ENCODE measurements around the gene ASPHD1. TPM values are rescaled to one million over a fixed set of nuclear protein-coding genes. Genes with fewer than 3 reads are reported as not detected.

The ASPHD1 gene
- polyA plus RNA-seq, 3 donors = not detected

- Mint-ChIP-seq H3K27ac (peak overlapping the region in 1 of 7 donors; percentile 18), H3K4me1 (peaks cover 17% of the 10 kb centered on the region), H3K4me3 (no peak overlapping the region), H3K36me3 (peaks cover 0 to 5% of the 10 kb centered on the region in 2 donors), H3K9me3 (peaks cover 5 to 21% (median 12%) of the 10 kb centered on the region in 7 donors), H3K27me3 (ENCODE audit: low read depth in 3 of 3) (peaks cover 32 to 48% (median 39%) of the 10 kb centered on the region in 3 donors)
- Histone ChIP-seq H3K36me3 (replicated peaks in 1 of 2; ENCODE audit: control insufficient read depth in 1 of 2, insufficient read depth in 2 of 2, low read length in 2 of 2) (no peaks in the 10 kb centered on the region), H3K4me1 (ENCODE audit: control insufficient read depth in 1 of 2, insufficient read depth in 2 of 2, low read length in 2 of 2) (peaks cover 14 to 19% of the 10 kb centered on the region in 2 donors), H3K27ac (ENCODE audit: low read depth in 1 of 2, low read length in 2 of 2) (no peak overlapping the region), H3K79me2 (ENCODE audit: insufficient read depth, low read length) (no peaks in the 10 kb centered on the region), H3K9ac (ENCODE audit: insufficient read depth, low read length, poor library complexity, severe bottlenecking) (no peak overlapping the region), H3K9me3 (replicated peaks in 1 of 2; ENCODE audit: control insufficient read depth in 1 of 2, insufficient read depth in 1 of 2, low read length in 2 of 2) (peaks cover 8% of the 10 kb centered on the region in 2 donors), H3K27me3 (ENCODE audit: control insufficient read depth in 2 of 2, insufficient read depth in 2 of 2, low read length in 2 of 2) (peaks cover 5 to 31% of the 10 kb centered on the region in 2 donors), H3K4me2 (replicated peaks; ENCODE audit: extremely low read depth, low read length, poor library complexity, severe bottlenecking) (no peak overlapping the region), H4K20me1 (ENCODE audit: insufficient read depth, low read length) (no peaks in the 10 kb centered on the region), H2AFZ (ENCODE audit: insufficient read depth, low read depth, low read length, poor library complexity, severe bottlenecking) (no peak overlapping the region), H3K4me3 (replicated peaks in 1 of 3; ENCODE audit: low read depth in 2 of 3, low read length in 3 of 3) (no peak overlapping the region)
- DNase-seq = no peak
- no peak for TF ChIP-seq CTCF (IDR thresholded peaks at IDR 0.05)
- WGBS (ENCODE audit: insufficient coverage) = 100% methylated on average over 4 of the region's 6 CpGs
- intact Hi-C loops (cut with micrococcal nuclease) = no loop called here
These were observed 25.1 kb upstream of the ASPHD1 start for GRCh38 chr16:29875206-29875605.

- H3K36me3 ChIP-seq (replicated peaks in 1 of 2; ENCODE audit: control insufficient read depth in 1 of 2, insufficient read depth in 2 of 2, low read length in 2 of 2) = no peaks in the 10 kb centered on the region
- no peak for TF ChIP-seq CTCF (IDR thresholded peaks at IDR 0.05)
- H4K20me1 ChIP-seq (ENCODE audit: insufficient read depth, low read length) = no peaks in the 10 kb centered on the region
- H3K4me1 Mint-ChIP-seq = peaks cover 17% of the 10 kb centered on the region
- no peak overlapping the region for H3K27ac Mint-ChIP-seq
- intact Hi-C loops (cut with micrococcal nuclease) = no loop called here
- peaks cover 8% of the 10 kb centered on the region in 2 donors for H3K9me3 ChIP-seq (replicated peaks in 1 of 2; ENCODE audit: control insufficient read depth in 1 of 2, insufficient read depth in 1 of 2, low read length in 2 of 2)
- H2AFZ ChIP-seq (ENCODE audit: insufficient read depth, low read depth, low read length, poor library complexity, severe bottlenecking) = peak overlapping the region; percentile 73
- peaks cover 14 to 19% of the 10 kb centered on the region in 2 donors for H3K4me1 ChIP-seq (ENCODE audit: control insufficient read depth in 1 of 2, insufficient read depth in 2 of 2, low read length in 2 of 2)
- peaks cover 0 to 5% of the 10 kb centered on the region in 2 donors for H3K36me3 Mint-ChIP-seq
- peaks cover 5 to 21% (median 12%) of the 10 kb centered on the region in 7 donors for H3K9me3 Mint-ChIP-seq
- 17% methylated on average over 17 of the region's 18 CpGs for WGBS (ENCODE audit: insufficient coverage)
- peaks cover 32 to 48% (median 39%) of the 10 kb centered on the region in 3 donors for H3K27me3 Mint-ChIP-seq (ENCODE audit: low read depth in 3 of 3)
- H3K9ac ChIP-seq (ENCODE audit: insufficient read depth, low read length, poor library complexity, severe bottlenecking) = peak overlapping the region; percentile 15
- H3K4me3 Mint-ChIP-seq = peak overlapping the region; percentile 73 to 91
- no peak overlapping the region for H3K27ac ChIP-seq (ENCODE audit: low read depth in 1 of 2, low read length in 2 of 2)
- no peaks in the 10 kb centered on the region for H3K79me2 ChIP-seq (ENCODE audit: insufficient read depth, low read length)
- peak overlapping the region in 2 of 3 experiments; percentile 27 to 70 for H3K4me3 ChIP-seq (replicated peaks in 1 of 3; ENCODE audit: low read depth in 2 of 3, low read length in 3 of 3)
- peak overlapping the region; percentile 79 for H3K4me2 ChIP-seq (replicated peaks; ENCODE audit: extremely low read depth, low read length, poor library complexity, severe bottlenecking)
- no peak for DNase-seq
- H3K27me3 ChIP-seq (ENCODE audit: control insufficient read depth in 2 of 2, insufficient read depth in 2 of 2, low read length in 2 of 2) = peaks cover 5 to 31% of the 10 kb centered on the region in 2 donors
These were observed 24.1 kb upstream of the ASPHD1 start for GRCh38 chr16:29876217-29876593.

All from CD14-positive monocyte (primary cell).